ENCODE measurements around the gene DMD.
"Not testable (repeated sequence)": the region's sequence is repeated elsewhere in the genome, so short reads cannot be mapped to it uniquely, and the experiment has no call there.

DMD gene

GRCh38 chrX:32024072-32024471 lies 1187.3 kb downstream of the DMD start:
- DNase-seq (ENCODE audit: low read depth, low spot score): no peak

- DNase-seq (ENCODE audit: low read depth, low spot score): no peak
These were observed 1195.2 kb downstream of the DMD start for GRCh38 chrX:32016195-32016594.

- no peak for DNase-seq (ENCODE audit: low read depth, low spot score)
These were observed 1200.4 kb downstream of the DMD start for GRCh38 chrX:32010948-32011347.

GRCh38 chrX:32010212-32010611 lies 1201.1 kb downstream of the DMD start:
- DNase-seq (ENCODE audit: low read depth, low spot score): no peak

- no peak for DNase-seq (ENCODE audit: low read depth, low spot score)
These were observed 1217.7 kb downstream of the DMD start for GRCh38 chrX:31993637-31994036.

- no peak for DNase-seq (ENCODE audit: low read depth, low spot score)
These were observed 1222.4 kb downstream of the DMD start for GRCh38 chrX:31988975-31989374.

- DNase-seq (ENCODE audit: low read depth, low spot score): no peak
These were observed 1229.7 kb downstream of the DMD start for GRCh38 chrX:31981546-31982062.

GRCh38 chrX:31969714-31970113 lies 1241.6 kb downstream of the DMD start:
- no peak for DNase-seq (ENCODE audit: low read depth, low spot score)

DNA sequence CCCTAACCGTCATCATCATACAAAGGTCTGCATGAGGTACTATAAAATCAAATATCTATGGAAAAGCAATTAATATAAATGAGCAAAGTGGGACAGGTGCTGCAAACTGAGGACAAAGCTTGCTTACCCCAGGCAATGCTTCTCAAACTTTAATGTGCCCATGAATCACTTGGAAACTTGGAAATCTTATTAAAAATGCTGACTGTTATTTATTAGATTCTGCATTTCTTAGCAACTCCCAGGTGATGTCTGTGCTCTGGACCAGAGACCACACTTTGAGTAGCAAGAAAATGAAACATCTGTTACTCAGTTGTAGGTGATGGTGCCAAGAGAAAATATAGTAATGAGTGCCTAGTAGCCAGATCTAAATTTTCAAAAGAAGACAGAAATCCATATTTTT lies 1249.1 kb downstream of the DMD start:
- DNase-seq (ENCODE audit: low read depth, low spot score): no peak

DNA sequence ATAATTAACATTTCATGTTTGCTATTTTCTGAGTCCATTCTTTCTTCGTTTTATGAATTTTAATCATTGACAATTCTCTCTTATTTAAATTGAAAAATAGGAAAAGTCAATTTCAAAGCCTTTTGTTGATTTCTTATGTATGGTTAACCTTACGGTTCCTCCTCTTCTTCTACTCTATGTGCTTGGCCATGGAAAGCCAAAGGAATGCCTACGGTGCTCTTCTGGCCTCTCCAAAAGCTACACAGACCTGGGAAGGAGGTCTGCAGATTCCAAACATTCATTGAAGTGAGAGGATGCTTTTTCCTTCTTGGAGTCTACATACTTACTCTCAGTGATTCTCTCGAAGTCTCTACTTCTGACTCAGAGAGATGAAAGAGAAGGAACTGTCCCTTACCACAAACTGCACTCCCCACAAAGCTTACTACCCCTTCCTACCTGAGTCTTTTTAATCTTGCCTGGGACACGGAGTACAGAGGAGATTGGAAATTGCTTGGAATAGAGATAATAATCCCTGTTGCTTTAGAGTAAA lies 1276.4 kb downstream of the DMD start:
- peak; percentile 7 for DNase-seq (ENCODE audit: low read depth, low spot score)

- no peak for DNase-seq (ENCODE audit: low read depth, low spot score)
These were observed 1277.3 kb downstream of the DMD start for GRCh38 chrX:31934015-31934414.

DNA sequence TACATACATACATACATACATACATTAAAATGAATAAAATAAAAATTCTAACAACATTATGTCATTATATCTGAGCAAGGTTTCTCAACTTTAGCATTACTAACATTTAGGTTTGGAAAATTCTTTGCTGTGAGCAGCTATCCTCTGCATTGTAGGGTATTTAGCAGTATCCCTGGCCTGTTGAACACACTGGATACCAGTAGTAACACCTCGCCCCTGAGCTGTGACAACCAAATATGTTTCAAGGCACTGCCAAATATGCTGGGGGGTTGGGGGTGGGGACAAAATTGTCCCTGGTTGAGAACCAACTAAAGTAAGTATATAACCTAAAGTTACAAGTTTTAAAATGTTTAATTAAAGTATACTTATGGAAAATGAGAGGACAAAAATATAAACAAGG lies 1278.6 kb downstream of the DMD start:
- DNase-seq (ENCODE audit: low read depth, low spot score): no peak

DNA sequence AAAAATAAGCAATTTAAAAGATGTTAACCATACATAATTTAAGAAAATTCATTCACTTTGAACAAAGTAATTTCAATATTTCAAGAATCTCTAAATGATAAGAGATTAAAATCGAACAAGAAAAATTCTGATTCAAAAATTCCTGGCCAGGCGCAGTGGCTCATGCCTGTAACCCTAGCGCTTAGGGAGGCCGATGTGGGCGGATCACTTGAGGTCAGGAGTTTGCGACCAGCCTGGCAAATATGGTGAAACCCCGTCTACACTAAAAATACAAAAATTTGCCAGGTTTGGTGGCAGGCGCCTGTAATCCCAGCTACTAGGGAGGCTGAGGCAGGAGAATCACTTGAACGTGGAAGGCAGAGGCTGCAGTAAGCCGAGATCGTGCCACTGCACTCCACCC lies 1279.0 kb downstream of the DMD start:
- DNase-seq (ENCODE audit: low read depth, low spot score): not testable (repeated sequence)

DNA sequence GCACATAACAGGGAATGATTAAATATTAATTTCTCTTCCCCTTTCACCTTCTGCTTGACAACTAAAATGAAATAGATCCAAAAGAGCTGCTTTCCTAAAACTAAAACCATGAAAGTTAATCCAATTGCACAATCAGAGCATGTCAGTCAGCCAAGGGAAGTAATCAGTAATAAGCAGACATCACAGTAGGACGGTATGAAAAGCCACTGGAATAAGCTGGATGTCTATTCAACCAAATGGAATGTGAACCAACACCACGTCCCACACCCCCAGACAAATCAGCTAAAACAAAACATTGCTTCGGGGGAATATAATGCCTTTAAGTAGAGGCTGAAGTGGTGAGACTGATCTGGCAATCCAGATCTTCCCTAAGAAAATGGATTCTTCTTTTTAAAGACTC lies 1280.1 kb downstream of the DMD start:
- DNase-seq (ENCODE audit: low read depth, low spot score): peak; percentile 63

DNA sequence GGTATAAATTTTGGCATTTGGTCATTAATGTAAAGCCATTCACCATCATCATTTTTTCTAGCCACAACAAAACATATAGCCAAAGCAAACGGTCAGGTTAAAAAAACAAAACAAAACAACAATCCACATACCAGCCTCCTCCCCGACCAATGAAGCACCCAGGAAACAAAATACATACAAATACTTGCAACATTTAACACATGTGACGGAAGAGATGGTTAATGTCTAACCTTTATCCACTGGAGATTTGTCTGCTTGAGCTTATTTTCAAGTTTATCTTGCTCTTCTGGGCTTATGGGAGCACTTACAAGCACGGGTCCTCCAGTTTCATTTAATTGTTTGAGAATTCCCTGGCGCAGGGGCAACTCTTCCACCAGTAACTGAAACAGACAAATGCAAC lies 1282.0 kb downstream of the DMD start:
- no peak for DNase-seq (ENCODE audit: low read depth, low spot score)

- DNase-seq (ENCODE audit: low read depth, low spot score): no peak
These were observed 1290.1 kb downstream of the DMD start for GRCh38 chrX:31921236-31921635.

DNA sequence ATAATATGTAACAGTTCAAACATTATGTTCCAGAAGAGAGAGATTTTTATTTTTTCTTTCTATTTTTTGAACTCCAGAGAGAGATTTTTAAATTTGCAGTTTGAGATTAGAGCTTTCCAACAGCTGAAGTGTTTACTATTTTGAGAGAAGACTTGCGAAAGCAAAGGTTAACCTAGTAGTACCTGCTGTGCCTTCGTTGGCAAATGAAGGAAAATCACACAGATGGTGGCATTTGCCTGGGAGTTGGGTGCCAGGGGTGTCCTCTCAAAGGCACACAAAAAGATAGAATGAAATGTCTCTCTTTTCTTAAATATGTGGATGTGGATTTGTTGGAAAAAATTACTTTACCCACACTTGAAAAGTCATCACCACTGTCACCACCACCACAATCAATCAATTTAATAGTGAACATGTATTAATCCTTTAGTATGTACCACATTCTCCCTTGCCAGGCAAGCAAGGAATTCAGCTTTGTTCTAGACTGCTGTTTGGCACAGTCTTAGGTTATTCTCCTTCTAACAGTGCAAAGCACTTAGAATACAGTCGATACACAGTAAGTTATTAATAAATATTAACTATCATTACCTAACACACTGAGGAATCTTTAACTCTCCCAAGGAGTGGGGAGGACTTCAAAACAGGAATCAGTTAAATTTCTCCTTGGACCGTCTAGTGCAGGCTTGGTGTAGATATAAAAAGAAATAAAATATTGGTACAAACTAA lies 1301.3 kb downstream of the DMD start:
- DNase-seq (ENCODE audit: low read depth, low spot score): no peak

DNA sequence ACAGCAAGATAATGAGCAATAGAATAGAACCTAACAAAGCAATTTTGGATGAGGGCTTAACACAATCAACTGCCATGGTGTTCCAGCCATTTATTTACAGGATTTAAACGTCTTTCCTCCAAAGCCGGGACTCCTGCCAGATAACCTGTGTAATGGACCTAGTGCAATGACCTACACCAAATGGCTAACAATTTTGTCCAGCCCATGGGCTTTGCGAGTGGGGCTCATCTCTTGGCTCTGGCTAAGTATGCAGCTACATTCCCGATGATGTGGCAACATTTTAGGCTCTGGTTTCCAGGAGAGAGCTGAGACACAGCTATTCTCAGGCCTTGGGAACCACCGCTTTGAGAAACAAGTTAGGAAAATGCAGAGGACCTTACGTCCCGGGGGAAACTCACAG lies 1317.2 kb downstream of the DMD start:
- DNase-seq (ENCODE audit: low read depth, low spot score): no peak

DNA sequence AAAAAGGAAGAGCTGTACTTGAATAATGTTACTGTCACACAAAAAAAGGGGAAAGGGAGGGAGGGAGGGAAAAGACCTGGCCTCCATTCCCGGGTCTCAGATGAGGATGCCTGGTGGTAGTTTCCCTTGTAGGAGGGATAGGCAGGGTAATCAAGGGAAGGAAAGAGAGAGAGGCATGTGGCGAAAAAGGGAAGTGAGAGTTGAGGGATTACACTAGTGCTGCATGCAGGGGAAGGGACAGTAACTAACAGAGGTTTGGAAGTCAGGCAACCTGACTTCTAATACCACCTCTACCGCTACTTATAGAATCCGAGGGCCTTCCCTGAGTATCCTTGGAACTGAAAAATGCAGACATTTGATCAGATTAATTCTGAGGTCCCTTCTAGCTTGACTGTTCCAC lies 1317.8 kb downstream of the DMD start:
- no peak for DNase-seq (ENCODE audit: low read depth, low spot score)

GRCh38 chrX:31889088-31889487 lies 1322.3 kb downstream of the DMD start:
- no peak for DNase-seq (ENCODE audit: low read depth, low spot score)

GRCh38 chrX:31884535-31884934 lies 1326.8 kb downstream of the DMD start:
- DNase-seq (ENCODE audit: low read depth, low spot score): no peak

DNA sequence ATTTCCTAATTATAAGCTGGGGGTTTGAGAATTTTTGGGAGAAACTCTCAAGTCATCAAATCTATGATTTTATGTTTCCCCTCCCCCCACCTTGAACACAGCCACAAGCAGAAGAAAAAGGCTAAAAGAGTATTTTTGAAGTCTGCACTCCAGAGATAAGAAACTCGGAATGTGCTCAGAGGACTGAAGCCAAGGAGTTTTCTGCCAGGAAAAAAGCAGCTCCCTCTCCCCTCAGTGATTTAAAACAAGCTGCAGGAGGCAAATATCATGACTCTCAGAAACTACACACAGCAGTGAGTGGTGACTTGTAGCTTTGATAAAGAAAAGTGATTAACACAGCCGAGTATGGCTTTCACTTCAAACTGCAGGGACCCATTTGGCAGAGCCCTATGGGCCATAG lies 1339.3 kb downstream of the DMD start:
- peak; percentile 61 for DNase-seq (ENCODE audit: low read depth, low spot score)

- DNase-seq (ENCODE audit: low read depth, low spot score): no peak
These were observed 1341.1 kb downstream of the DMD start for GRCh38 chrX:31870267-31870666.

DNA sequence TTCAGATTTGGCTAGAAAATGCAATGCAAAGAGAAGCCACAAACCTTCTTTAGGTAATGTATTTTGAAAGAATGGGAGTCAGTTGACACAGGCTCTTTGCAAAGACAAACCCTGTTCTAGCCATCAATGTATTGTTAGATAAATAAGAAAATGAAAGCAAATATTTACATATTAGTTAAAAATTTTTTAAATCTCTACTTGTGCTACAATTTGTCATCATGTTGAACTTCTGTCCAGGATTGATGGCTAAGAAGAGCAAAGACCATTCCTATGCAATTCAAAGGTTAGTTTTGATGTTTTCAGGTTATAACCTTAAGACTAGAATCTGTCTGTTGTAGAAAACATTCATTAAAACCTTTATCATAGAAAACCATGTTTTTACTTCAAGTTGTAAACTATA lies 1350.7 kb downstream of the DMD start:
- no peak for DNase-seq (ENCODE audit: low read depth, low spot score)
